Common myeloid progenitor, CD34-positive (primary cell): ENCODE results near the gene KIF23.

Experiments
- CTCF ChIA-PET: fragments of 350-600 bp; sonication (Branson Sonifier 250); formaldehyde crosslinking; loops from one replicate; lab custom pipeline; 2021; ENCODE audit warnings: antibody characterized with exemption; lab: Charles Lee
- POLR2A ChIA-PET: fragments of 350-600 bp; sonication (Branson Sonifier 250); formaldehyde crosslinking; loops from one replicate; lab custom pipeline; 2021; ENCODE audit warnings: antibody characterized with exemption; lab: Charles Lee
- DNase-seq, 3 donors: peaks; one replicate each; pipeline versions ENCODE4 v3.0.0 to v3.0.0-alpha.2; 2013
- H3K27ac ChIP-seq, 2 experiments: 1 replicate in 1 of 2; 2 replicates in 1 of 2; pipeline ENCODE4 v1.7.0; 2013; ENCODE audit warnings: inconsistent platforms in 2 of 2, low read length in 2 of 2, mild to moderate bottlenecking in 2 of 2, low read depth in 1 of 2, moderate library complexity in 1 of 2; ENCODE audit not compliant: severe bottlenecking in 2 of 2, insufficient read depth in 1 of 2, poor library complexity in 1 of 2
- H3K27me3 ChIP-seq, 5 experiments: replicated peaks in 2 of 5; 1 replicate in 3 of 5; 2 replicates in 2 of 5; pipeline versions ENCODE4 v1.6.1 to v1.7.0; 2013; ENCODE audit warnings: low read length in 4 of 5, mild to moderate bottlenecking in 2 of 5, moderate library complexity in 2 of 5, inconsistent platforms in 1 of 5; ENCODE audit not compliant: insufficient read depth in 5 of 5, control insufficient read depth in 4 of 5
- H3K36me3 ChIP-seq, 4 experiments: 1 replicate in 2 of 4; 2 replicates in 2 of 4; pipeline versions ENCODE4 v1.6.1 to v1.7.0; 2013; ENCODE audit warnings: low read length in 3 of 4, control low read depth in 1 of 4, mild to moderate bottlenecking in 1 of 4; ENCODE audit not compliant: control insufficient read depth in 4 of 4, insufficient read depth in 4 of 4
- H3K4me1 ChIP-seq, 4 experiments: 1 replicate in 3 of 4; 2 replicates in 1 of 4; pipeline versions ENCODE4 v1.6.1 to v1.7.1; 2013; ENCODE audit warnings: low read length in 3 of 4, mild to moderate bottlenecking in 3 of 4, control low read depth in 1 of 4, inconsistent platforms in 1 of 4, moderate library complexity in 1 of 4; ENCODE audit not compliant: control insufficient read depth in 4 of 4, insufficient read depth in 4 of 4; ENCODE audit errors: control extremely low read depth in 1 of 4
- H3K4me3 ChIP-seq, 7 experiments: 1 replicate in 4 of 7; 2 replicates in 3 of 7; pipeline versions ENCODE4 v1.5.1 to v1.7.0; 2013; ENCODE audit warnings: mild to moderate bottlenecking in 7 of 7, low read length in 6 of 7, moderate library complexity in 6 of 7, inconsistent platforms in 2 of 7, low read depth in 2 of 7, control low read depth in 1 of 7; ENCODE audit not compliant: insufficient read depth in 4 of 7, control insufficient read depth in 1 of 7; ENCODE audit errors: extremely low read depth in 1 of 7
- H3K9me3 ChIP-seq, 5 experiments: 1 replicate in 4 of 5; 2 replicates in 1 of 5; pipeline versions ENCODE4 v1.6.1 to v1.7.1; 2013; ENCODE audit warnings: low read length in 4 of 5, mild to moderate bottlenecking in 2 of 5, inconsistent platforms in 1 of 5, low read depth in 1 of 5, moderate library complexity in 1 of 5; ENCODE audit not compliant: control insufficient read depth in 4 of 5, insufficient read depth in 2 of 5; ENCODE audit errors: control extremely low read depth in 1 of 5
- WGBS: methylation state at CpG from one replicate; pipeline ENCODE4 v1.1.5; 2013; ENCODE audit not compliant: insufficient coverage; 5-methylcytosine and 5-hydroxymethylcytosine counted together

KIF23 gene

GRCh38 chr15:69405110-69405509 lies 9.0 kb upstream of the KIF23 start:
- no peak overlapping the region for H3K4me3 ChIP-seq
- WGBS, result 50% methylated on average over 2 of the region's 3 CpGs
- H3K4me1 ChIP-seq, result no peaks in the 10 kb centered on the region
- H3K27ac ChIP-seq, result no peak overlapping the region
- DNase-seq, result no peak
- no peaks in the 10 kb centered on the region for H3K36me3 ChIP-seq
- ChIA-PET POLR2A (no interaction called here), CTCF (interaction anchor here (1.2 to 2.0 kb wide), 2 partner anchors 9 to 10 kb away, joined by 3 to 12 read pairs; partner anchors contain the start of gene KIF23)
- H3K27me3 ChIP-seq, result no peaks in the 10 kb centered on the region
- no peaks in the 10 kb centered on the region for H3K9me3 ChIP-seq

- no peak overlapping the region for H3K27ac ChIP-seq
- H3K9me3 ChIP-seq, result no peaks in the 10 kb centered on the region
- WGBS, result 95% methylated on average over 2 of the region's 3 CpGs
- H3K27me3 ChIP-seq, result no peaks in the 10 kb centered on the region
- ChIA-PET POLR2A (no interaction called here), CTCF (interaction anchor here (1.1 to 1.4 kb wide), 2 partner anchors 13 to 354 kb away, joined by 3 to 5 read pairs; no protein-coding TSS in a partner anchor)
- H3K4me3 ChIP-seq, result no peak overlapping the region
- no peaks in the 10 kb centered on the region for H3K36me3 ChIP-seq
- no peak for DNase-seq
- H3K4me1 ChIP-seq, result no peaks in the 10 kb centered on the region
Measured at GRCh38 chr15:69407719-69408400, 6.3 kb upstream of the KIF23 start.

DNA sequence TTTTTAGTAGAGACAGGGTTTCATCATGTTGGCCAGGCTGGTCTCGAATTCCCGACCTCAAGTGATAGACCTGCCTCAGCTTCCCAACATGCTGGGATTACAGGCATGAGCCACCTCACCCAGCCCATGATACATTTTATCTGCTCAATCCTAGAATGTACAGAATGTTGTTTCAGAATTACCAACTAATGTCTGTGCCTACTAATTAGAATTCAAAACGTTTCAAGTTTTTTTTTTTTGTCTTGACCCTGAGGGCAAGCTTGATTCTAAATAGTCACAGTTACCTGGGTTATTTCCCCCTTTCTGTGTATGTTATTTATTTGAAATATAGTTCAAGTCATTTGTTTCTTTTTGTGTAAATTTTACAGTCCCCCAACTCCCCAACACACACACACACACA lies 5.3 kb upstream of the KIF23 start:
- WGBS, result 100% methylated on average over 2 of the region's 3 CpGs

GRCh38 chr15:69410248-69410874 lies 3.8 kb upstream of the KIF23 start:
- ChIA-PET POLR2A (interaction anchor here (0.6 kb wide), 1 partner anchor 362 kb away, joined by 4 read pairs; no protein-coding TSS in a partner anchor), CTCF (interaction anchor here (0.8 to 2.1 kb wide), 4 partner anchors 16 to 352 kb away, joined by 3 to 7 read pairs (median 4); partner anchors contain the start of gene GLCE)
- Histone ChIP-seq H3K9me3 (no peaks in the 10 kb centered on the region), H3K27ac (no peak overlapping the region), H3K4me1 (peaks cover 3 to 9% (median 6%) of the 10 kb centered on the region in 4 experiments), H3K4me3 (no peak overlapping the region), H3K36me3 (no peaks in the 10 kb centered on the region), H3K27me3 (no peaks in the 10 kb centered on the region)
- WGBS, result 47% methylated on average over 9 of the region's 9 CpGs
- DNase-seq, result peak; percentile 58 to 75 (median 71)

More for the DNA sequence above, 5.3 kb upstream of the KIF23 start:
- no peaks in the 10 kb centered on the region for H3K27me3 ChIP-seq
- DNase-seq, result no peak
- CTCF ChIA-PET, result interaction anchor here (0.7 to 1.4 kb wide), 3 partner anchors 14 to 355 kb away, joined by 3 to 5 read pairs (median 3); no protein-coding TSS in a partner anchor
- no peaks in the 10 kb centered on the region for H3K36me3 ChIP-seq
- peaks cover 1 to 5% (median 3%) of the 10 kb centered on the region in 4 experiments for H3K4me1 ChIP-seq
- no peak overlapping the region for H3K27ac ChIP-seq
- no peak overlapping the region for H3K4me3 ChIP-seq
- H3K9me3 ChIP-seq, result no peaks in the 10 kb centered on the region
- POLR2A ChIA-PET, result no interaction called here

DNA sequence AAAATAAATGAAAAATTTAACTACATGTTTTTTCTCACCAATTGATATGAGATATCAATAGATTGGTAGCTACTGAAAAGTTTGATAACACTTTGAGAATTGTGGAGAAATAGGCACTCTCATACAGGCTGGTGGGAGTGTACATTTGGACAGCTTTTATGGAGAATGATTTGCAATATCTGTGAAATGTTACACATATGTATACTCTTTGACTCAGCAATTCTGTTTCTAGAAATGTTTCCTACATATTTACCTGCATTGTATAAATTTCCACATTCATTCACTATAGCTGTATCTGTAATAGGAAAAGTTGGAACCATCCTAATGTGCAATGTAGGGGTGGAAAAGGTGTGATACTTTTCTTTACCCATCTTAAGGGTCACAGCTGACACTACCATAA lies 1.9 kb upstream of the KIF23 start:
- ChIA-PET CTCF (interaction anchor here (0.9 to 2.0 kb wide), 9 partner anchors 9 to 355 kb away, joined by 3 to 7 read pairs (median 3); no protein-coding TSS in a partner anchor), POLR2A (no interaction called here)
- no peaks in the 10 kb centered on the region for H3K27me3 ChIP-seq
- no peak overlapping the region for H3K4me3 ChIP-seq
- H3K4me1 ChIP-seq, result peaks cover 3 to 16% (median 9%) of the 10 kb centered on the region in 4 experiments
- no peak overlapping the region for H3K27ac ChIP-seq
- DNase-seq, result no peak
- no peaks in the 10 kb centered on the region for H3K36me3 ChIP-seq
- no peaks in the 10 kb centered on the region for H3K9me3 ChIP-seq

DNA sequence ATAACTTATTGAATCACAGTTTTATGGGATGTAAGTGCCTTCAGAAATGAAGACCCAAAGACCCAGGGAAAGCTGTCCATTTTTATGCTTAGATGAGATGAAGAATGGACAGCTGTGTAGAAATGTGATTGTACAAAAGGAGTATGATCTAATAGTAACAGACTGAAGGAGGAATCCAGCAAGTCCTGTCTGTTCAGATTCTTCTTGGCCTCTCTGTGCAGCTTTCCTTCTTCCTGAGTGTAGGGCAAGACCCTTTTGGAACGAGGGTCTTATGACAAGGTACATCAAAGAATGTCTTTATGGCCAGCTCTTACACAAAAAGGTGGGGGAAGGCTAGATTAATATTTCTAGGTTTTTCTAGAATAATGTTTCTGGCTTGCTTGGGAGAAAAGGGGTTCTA lies 1.4 kb upstream of the KIF23 start:
- ChIA-PET POLR2A (no interaction called here), CTCF (interaction anchor here (0.9 to 1.5 kb wide), 6 partner anchors 9 to 355 kb away, joined by 3 to 6 read pairs (median 3); no protein-coding TSS in a partner anchor)
- Histone ChIP-seq H3K9me3 (no peaks in the 10 kb centered on the region), H3K4me1 (peaks cover 3 to 16% (median 9%) of the 10 kb centered on the region in 4 experiments), H3K27ac (no peak overlapping the region), H3K4me3 (no peak overlapping the region), H3K27me3 (no peaks in the 10 kb centered on the region), H3K36me3 (peaks cover 0 to under 1% (median 0%) of the 10 kb centered on the region in 4 experiments)
- no peak for DNase-seq
- 80% methylated on average over 1 of the region's 1 CpG for WGBS
